GF-D8 (cell line): Measurements from ENCODE around the gene ROCK1.
"Not testable (repeated sequence)": the region's sequence is repeated elsewhere in the genome, so short reads cannot be mapped to it uniquely, and the experiment has no call there.

Experiments
- DNase-seq: peaks from one replicate; lab custom pipeline; 2025; lab: John Stamatoyannopoulos, UW

Gene ROCK1

DNA sequence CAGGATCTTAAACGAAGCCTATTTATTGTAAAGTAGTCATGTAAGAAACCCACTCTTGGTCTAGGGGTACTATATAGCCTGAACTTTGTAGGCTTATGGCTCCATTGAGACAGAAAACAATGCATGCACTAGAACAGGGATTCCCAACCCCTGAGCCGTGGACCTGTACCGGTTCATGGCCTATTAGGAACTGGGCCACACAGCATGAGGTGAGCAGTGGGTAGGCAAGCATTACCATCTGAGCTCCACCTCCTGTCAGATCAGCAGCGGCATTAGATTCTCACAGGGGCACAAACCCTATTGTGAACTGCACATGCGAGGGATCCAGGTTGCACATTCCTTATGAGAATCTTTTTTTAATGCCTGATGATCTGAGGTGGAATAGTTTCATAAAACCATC is 59.2 kb downstream of the ROCK1 start:
- DNase-seq, result no peak

DNA sequence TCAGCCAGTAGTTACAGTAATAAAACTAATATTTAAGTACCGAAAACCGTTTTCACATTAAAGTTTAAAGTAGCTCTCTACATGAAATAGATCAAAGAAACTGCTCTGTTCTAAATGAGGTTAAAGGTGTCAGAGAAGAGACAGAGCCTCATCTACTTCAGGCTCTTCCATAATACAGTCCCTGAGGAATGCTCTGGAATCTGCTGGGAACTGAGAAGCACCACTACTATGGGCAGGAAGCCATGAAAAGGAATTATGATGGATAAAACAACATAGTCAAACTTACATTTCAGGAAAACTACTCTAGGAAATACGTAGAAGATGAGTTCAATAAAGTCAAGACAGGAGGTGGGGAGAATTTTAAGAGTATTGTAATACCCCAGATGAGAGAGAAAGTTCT is 60.0 kb downstream of the ROCK1 start:
- no peak for DNase-seq

DNA sequence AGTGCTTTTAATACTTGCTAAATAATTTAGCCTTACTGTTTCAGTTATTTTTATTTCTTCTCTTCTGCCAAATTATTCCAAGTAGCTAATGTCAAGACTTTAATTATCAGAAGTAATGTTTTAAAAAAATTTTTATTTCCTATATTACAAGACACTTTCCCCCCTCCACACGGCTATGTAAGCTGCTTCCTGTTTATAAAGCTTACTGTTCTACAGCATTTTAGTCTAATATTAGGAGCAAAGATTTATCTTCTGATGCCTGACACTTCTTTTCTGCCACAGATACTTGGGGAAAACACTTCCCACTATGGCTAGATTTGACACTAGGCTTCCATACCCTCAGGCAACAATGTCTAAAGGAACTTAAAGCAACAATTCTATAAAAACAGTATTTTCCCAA is 62.3 kb downstream of the ROCK1 start:
- no peak for DNase-seq

DNA sequence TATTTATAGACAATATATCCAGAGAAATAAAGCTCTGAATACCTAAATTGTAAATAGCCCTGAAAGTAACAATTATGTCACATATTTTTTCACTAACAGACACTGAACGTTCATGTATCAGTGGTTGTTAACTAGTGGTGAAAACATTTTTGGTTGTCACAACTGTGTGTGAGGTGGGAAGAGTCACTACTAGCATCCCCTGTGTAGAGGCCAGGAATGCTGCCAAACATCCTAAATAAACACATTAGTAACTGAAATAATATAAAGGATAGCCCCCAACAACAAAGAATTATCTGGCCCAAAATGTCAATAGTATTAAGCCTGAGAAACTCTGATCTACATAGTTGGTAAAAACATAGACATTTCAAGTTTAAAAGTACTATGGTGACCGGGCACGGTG is 64.5 kb downstream of the ROCK1 start:
- no peak for DNase-seq

DNA sequence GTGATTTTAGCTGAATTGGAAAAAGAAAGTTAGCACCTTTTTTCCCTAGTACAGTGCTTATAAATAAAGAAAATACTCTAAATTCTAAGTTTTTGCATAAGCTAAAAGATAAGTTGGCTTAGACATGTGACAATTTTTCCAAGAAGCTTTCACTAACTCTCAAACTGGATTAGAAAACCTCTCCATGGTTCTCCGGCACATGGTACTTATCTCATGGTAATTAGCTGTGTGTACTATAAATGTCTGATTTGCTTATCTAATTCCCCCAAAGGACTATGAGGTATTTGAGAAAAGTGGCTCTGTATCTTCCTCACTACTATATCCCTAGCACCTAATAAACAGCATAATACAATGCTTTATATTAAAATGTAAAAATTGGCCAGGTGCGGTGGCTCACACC is 71.1 kb downstream of the ROCK1 start:
- DNase-seq, result no peak

DNA sequence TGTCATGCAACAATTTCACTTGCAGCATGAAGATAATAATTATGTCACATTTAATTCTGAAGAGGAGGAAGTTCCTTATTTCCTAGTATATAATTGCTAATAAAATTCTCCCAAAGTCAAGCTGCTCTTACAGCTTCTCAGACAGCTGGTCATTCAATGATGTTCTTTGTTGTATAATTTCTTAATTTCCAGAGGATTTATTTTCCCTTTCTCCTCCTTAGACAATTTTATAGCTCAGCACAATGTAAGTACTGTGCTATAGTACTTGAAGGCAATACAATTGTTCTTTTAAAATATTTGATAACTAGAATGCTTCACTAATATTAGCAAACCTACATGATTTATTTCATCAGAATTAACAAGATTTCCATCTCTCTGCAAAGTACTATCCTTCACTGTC is 73.4 kb downstream of the ROCK1 start:
- no peak for DNase-seq

DNA sequence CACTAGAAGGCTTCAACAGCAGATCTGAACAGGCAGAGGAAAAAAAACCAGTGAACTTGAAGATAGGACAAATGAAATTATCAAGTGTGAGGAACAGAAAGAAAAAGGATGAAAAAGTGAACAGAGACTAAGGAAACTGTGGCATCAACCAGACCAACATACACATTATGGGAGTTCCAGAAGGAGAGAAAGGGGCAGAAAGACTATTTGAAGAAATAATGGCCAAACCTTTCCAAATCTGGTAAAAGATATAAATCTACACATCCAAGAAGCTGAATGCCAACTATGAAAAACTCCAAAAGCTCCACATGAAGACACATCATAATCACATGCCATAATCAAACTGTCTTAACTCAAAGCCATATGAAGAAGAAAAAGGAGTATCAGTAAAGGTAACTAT is 79.8 kb downstream of the ROCK1 start:
- no peak for DNase-seq

DNA sequence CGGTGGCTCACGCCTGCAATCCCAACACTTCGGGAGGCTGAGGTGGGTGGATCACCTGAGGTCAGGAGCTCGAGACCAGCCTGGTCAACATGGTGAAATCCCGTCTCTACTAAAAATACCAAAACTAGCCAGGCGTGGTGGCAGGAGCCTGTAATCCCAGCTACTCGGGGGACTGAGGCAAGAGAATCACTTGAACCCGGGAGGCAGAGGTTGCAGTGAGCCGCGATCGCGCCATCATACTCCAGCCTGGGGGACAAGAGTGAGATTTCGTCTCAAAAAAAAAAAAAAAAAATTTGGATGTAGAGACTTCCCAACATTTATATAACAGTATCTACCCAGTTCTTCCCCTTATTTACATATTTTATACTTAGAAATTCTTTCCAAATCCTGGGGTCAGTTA is 93.4 kb downstream of the ROCK1 start:
- not testable (repeated sequence) for DNase-seq

DNA sequence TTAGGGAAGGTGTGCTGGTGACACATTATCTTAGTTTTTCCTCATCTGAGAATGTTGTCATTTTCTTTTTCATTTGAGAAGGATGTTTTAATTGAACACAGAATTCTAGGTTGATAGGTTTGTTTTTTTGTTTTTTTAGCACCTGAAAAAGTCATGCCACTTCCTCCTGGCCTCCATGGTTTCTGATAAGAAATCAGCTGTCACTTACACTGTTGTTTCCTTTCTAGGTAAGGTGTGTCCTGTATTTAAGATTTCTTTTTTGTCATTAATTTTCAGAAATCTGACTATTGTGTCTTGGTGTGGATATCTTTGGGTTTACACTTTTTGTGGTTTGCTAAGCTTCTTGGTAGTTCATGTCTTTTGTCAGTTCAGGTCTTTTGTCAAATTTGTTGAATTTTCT is 99.3 kb downstream of the ROCK1 start:
- no peak for DNase-seq

DNA sequence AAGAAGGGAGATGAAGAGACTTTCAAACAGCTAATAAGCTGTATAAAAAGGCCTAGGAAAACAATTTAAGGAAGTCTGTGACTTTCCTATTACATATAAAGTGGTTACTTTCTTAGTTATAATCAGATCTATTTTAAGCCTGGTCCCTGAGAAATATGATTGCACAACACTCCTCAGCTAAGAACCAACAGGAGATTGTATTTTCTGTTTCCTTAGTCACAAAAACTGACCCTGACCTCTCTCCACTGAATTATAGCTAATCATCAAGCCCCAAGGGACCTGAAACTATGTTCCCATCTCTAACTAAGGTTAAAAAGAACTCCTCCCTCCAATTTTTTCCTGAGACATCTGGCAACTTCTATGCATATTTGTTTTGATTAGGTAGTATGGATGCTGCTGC is 106.9 kb downstream of the ROCK1 start:
- DNase-seq, result peak; percentile 63

DNA sequence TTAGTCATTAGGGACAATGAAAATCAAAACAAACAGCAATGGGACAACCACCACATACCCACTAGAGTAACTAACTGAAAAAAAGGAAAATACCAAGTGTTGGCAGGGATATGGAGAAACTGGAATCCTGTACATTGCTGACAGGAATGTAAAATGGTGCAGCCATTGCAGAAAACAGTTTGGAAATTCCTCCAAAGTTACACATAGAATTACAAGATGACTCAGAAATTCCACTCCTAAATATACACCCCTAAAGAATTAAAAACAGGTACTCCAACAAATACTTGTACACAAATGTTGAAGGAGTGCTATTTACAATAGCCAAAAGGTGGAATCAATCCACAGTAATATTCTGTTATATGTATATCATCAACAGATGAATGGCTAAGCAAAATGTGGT is 110.9 kb downstream of the ROCK1 start:
- DNase-seq, result no peak

DNA sequence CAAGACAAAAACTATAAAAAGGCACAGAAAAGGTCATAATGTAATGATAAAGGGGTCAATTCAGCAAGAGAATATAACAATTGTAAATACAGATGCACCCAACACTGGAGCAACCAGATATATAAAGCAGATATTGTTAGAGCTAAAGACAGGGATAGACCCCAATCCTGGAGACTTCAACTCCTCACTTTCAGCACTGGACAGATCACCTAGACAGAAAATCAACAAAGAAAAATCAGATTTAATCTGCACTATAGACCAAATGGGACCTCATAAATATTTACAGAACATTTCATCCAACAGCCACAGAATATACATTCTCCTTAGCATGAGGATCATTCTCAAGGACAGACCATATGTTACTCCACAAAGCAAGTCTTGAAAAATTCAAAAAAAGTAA is 114.2 kb downstream of the ROCK1 start:
- no peak for DNase-seq

DNA sequence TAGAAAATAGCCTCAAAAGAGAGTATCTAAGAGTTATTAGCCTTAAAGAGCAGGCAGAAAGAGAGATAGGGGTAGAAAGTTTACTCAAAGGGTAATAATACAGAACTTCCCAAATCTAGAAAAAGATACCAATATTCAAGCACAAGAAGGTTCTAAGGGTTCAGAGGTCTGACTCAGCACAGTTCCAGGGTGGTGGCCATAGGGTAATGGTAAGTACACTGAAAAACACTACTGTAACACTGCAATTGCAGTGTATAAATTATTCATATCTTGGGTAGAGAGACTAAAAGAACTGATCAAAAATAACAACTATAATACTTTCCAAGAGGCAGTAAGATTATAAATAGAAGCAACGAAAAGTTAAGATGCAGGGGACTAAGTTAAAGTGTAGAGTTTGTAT is 115.2 kb downstream of the ROCK1 start:
- DNase-seq, result no peak

DNA sequence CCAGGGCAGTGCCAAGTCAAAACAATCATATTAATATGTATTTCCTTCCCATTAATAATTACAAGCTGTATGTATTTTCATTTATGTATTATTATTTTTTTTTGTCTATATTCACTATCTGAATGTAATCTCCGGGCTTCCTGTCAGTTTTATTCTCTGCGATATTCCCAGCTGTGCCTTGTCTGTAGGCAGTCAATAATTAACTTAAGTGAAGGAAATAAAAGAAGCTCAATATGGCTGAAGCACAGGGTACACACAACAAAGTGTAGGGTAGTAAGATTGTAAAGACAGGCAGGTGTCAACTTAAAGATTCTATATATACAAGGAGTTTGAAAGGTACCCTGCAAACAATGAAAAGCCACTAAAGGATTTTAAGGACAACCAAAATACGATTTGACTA is 122.9 kb downstream of the ROCK1 start:
- no peak for DNase-seq

DNA sequence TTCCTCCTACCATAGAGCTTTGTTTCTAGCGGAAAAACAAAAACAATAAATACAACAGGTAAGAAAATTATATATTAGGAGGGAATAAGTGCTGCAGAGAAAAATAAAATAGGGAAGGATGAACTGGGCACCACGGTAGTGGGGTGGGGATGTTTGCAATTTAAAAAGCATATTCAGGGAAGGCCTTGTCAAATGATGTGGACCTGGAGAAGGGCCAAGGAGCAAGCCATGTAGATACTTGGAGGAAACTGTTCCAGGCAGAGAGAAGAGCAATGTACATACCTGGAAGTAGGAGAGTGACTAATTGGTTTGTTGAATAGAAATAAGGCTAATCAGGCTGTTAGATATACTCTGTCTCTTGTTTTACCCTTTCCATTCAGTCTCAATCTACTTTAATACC is 136.5 kb downstream of the ROCK1 start:
- DNase-seq, result no peak

DNA sequence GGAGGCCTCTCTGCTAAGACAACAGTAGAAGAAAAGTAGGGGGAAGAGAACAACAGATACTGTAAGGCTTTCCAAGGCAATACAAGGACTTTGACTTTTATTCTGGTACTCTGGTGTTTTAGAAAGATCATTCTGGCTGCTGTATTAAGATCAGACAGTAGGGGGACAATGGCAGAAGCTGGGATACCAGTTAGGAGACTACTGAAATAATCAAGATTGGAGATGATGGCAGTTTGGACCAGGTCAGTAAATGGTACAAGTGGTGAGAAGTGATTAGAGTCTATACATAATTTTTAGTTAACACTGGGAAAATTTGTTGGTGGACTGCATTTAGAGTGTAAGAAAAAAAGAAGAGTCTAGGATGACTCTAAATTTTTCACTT is 139.7 kb downstream of the ROCK1 start:
- DNase-seq, result no peak

DNA sequence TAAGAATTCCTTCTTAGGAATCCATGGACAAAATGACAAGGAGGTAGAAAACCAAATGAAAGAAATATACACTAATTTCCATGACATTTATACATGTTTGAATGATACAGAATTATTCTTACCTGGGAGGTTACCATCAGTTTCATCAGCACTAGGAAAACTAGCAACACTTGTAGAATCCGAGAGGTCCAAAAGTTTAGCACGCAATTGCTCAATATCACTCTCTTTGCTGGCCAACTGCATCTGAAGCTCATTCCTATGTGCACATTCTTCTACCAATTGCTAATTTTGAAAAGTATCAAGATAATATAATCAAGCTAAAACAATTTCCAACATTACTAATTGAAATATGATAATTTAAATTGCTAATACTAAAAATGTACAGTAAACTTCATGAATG is 144.8 kb downstream of the ROCK1 start:
- DNase-seq, result no peak

DNA sequence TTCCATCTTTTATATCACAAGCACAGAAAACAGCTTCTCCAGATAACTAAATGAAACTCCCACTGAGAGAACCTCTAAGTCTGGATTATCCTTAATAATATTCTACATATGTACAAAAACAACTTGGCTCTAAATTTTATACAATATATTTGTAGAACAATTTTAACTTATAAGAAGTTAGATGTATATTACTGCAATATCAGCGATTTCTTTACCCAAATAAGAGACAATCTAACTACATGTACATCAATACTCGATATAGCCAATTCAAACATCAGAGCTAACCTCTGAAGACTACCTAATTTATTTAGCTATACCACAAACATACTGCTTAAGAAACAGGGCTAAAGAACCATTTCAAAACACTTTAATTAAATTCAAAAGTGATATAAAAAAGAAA is 148.6 kb downstream of the ROCK1 start:
- DNase-seq, result no peak

DNA sequence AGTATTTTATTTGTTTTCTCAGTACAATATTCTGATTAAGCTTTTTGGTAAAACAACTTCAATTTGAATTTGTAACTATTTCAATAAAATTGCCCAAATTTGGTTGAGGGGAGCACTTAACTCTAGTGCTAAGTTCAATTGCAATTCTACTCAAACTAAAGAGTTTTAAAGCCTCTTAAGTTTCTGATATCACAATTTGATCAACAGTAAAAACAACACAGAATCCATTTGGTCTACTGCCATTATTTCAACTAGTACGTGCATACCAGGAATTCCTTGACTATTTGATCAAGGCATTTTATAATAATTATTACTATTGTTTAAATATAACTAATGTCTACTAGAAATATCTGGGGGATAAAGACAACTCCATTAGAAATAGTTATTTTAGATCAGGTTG is 150.9 kb downstream of the ROCK1 start:
- DNase-seq, result no peak

DNA sequence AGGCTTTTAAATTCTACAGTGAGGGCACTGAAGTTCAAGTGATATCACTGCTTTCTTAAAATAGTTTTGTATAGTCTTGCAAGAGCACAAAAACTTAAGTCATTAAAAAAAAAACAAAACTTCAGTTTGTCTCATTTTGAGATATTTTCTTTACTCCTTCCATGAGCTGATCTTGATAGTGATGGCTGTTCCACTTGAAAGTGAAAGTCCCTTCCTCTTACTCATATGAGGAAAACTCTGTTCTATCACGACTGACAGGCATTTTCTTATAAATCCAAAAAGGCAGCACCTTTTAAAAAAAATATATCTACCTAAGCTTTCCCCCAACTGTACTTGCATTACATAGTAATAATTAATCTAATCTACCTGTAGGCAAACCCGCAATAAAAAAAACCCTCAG is 160.8 kb downstream of the ROCK1 start:
- not testable (repeated sequence) for DNase-seq
